HCT116 (cell line): ENCODE results near the gene PRIMA1. TPM values are rescaled to one million over a fixed set of nuclear protein-coding genes. Genes with fewer than 3 reads are reported as not detected.

Experiments
- ATAC-seq: fragments of 200-7000 bp; cut with Tn5 transposase; 2 replicates; pipeline ENCODE4 v1.9.1; 2020; ENCODE audit warnings: mild to moderate bottlenecking, moderate library complexity
- BruUV-seq: library from RNA; stranded (reverse); fragments of 400-500 nt; replicated peaks from 2 replicates; lab custom pipeline; 2021; lab: Mats Ljungman, UMichigan
- CTCF ChIA-PET: fragments of 300-600 bp; sonication (Branson Sonifier 250); formaldehyde crosslinking; loops from one replicate; lab custom pipeline; 2021; ENCODE audit warnings: antibody characterized with exemption; lab: Charles Lee
- POLR2A ChIA-PET: fragments of 300-600, 350-600 bp; sonication (Branson Sonifier 250); formaldehyde crosslinking; loops from one replicate; lab custom pipeline; 2021; ENCODE audit warnings: antibody characterized with exemption; lab: Charles Lee
- RAD21 ChIA-PET, 2 experiments: fragments of 300-600 bp; sonication (Branson Sonifier 250); formaldehyde crosslinking; loops; one replicate each; lab custom pipeline; 2023; ENCODE audit warnings: low total read pairs in 2 of 2; ENCODE audit not compliant: uncharacterized antibody in 2 of 2, unreplicated experiment in 2 of 2, low non-redundant PET in 1 of 2; lab: Charles Lee
- DNase-seq: peaks from one replicate; pipeline ENCODE4 v3.0.0-alpha.2; 2010; ENCODE audit warnings: low read depth, low spot score
- H2AFZ ChIP-seq: fragments of 200-600 bp; shearing (Covaris generic), sonication (generic); 2 replicates; pipeline ENCODE4 v1.6.1; 2017; ENCODE audit warnings: low read depth, mixed run types, mixed read lengths, antibody characterized with exemption, low read length; ENCODE audit not compliant: poor library complexity, severe bottlenecking
- H3K27ac ChIP-seq: 2 replicates; pipeline ENCODE4 v1.5.1; 2012; ENCODE audit warnings: low read depth, low read length
- H3K27me3 ChIP-seq: fragments of 200-600 bp; sonication (generic); 2 replicates; pipeline ENCODE4 v1.6.1; 2016; ENCODE audit warnings: mixed run types, low read length, mixed read lengths; ENCODE audit not compliant: insufficient read depth
- H3K36me3 ChIP-seq, 2 experiments: fragments of 200-500 bp in 1 of 2; fragments of 200-600 bp in 1 of 2; sonication (Bioruptor generic) in 1 of 2; sonication (generic) in 1 of 2; 2 replicates each; pipeline versions ENCODE4 v1.5.1 to v1.6.1; 2014 to 2016; ENCODE audit warnings: low read length in 2 of 2, inconsistent platforms in 1 of 2, mixed read lengths in 1 of 2, mixed run types in 1 of 2; ENCODE audit not compliant: insufficient read depth in 2 of 2, control insufficient read depth in 1 of 2
- H3K4me1 ChIP-seq, 2 experiments: fragments of 200-600 bp in 1 of 2; sonication (generic) in 1 of 2; 2 replicates each; pipeline versions ENCODE4 v1.5.1 to v1.6.1; 2012 to 2017; ENCODE audit warnings: low read length in 2 of 2, inconsistent platforms in 1 of 2, mild to moderate bottlenecking in 1 of 2, mixed read lengths in 1 of 2, mixed run types in 1 of 2, moderate library complexity in 1 of 2; ENCODE audit not compliant: insufficient read depth in 2 of 2, control insufficient read depth in 1 of 2
- H3K4me2 ChIP-seq: fragments of 200-600 bp; sonication (generic); 2 replicates; pipeline ENCODE4 v1.6.1; 2017; ENCODE audit warnings: mixed run types, low read length, mixed read lengths
- H3K4me3 ChIP-seq, 2 experiments: fragments of 200-600 bp in 1 of 2; sonication (generic) in 1 of 2; replicated peaks in 1 of 2; 2 replicates each; pipeline ENCODE4 v1.5.1; 2011 to 2016; ENCODE audit warnings: low read length in 2 of 2, control low read depth in 1 of 2, low read depth in 1 of 2, mild to moderate bottlenecking in 1 of 2, mixed read lengths in 1 of 2, mixed run types in 1 of 2
- H3K79me2 ChIP-seq: fragments of 200-600 bp; sonication (generic); 2 replicates; pipeline ENCODE4 v1.6.1; 2017; ENCODE audit warnings: mild to moderate bottlenecking, mixed run types, low read length, moderate library complexity, mixed read lengths; ENCODE audit not compliant: insufficient read depth
- H3K9ac ChIP-seq: fragments of 200-600 bp; sonication (generic); 2 replicates; pipeline ENCODE4 v1.6.1; 2016; ENCODE audit warnings: low read length, mixed read lengths
- H3K9me2 ChIP-seq: fragments of 200-600 bp; sonication (generic), shearing (Covaris generic); 2 replicates; pipeline ENCODE4 v1.6.1; 2017; ENCODE audit warnings: mixed run types, mild to moderate bottlenecking, moderate library complexity; ENCODE audit not compliant: insufficient read depth
- H3K9me3 ChIP-seq, 2 experiments: fragments of 200-500 bp in 1 of 2; fragments of 200-600 bp in 1 of 2; sonication (Bioruptor generic) in 1 of 2; sonication (generic) in 1 of 2; 2 replicates each; pipeline ENCODE4 v1.6.1; 2014 to 2017; ENCODE audit warnings: low read length in 2 of 2, mixed read lengths in 2 of 2, inconsistent platforms in 1 of 2, low read depth in 1 of 2, mild to moderate bottlenecking in 1 of 2, mixed run types in 1 of 2, moderate library complexity in 1 of 2; ENCODE audit not compliant: control insufficient read depth in 1 of 2, insufficient read depth in 1 of 2
- H4K20me1 ChIP-seq: fragments of 200-600 bp; sonication (generic), shearing (Covaris generic); 2 replicates; pipeline ENCODE4 v1.6.1; 2017; ENCODE audit warnings: mixed run types, mild to moderate bottlenecking, moderate library complexity; ENCODE audit not compliant: insufficient read depth
- CBX3 ChIP-seq: IDR thresholded peaks from 2 replicates; pipeline ENCODE4 v1.6.1; 2012; ENCODE audit warnings: low read depth
- CEBPB ChIP-seq: IDR thresholded peaks from 2 replicates; pipeline ENCODE4 v1.6.1; 2012; ENCODE audit warnings: low read depth
- EGR1 ChIP-seq: IDR thresholded peaks from 2 replicates; pipeline ENCODE4 v1.6.1; 2012; ENCODE audit warnings: low read depth
- EZH2 ChIP-seq: fragments of 200-600 bp; sonication (generic); IDR thresholded peaks from 2 replicates; pipeline ENCODE4 v1.6.1; 2017; ENCODE audit warnings: antibody characterized with exemption, mixed run types
- EZH2phosphoT487 ChIP-seq: fragments of 200-600 bp; IDR thresholded peaks from 2 replicates; pipeline ENCODE4 v1.6.1; 2018; ENCODE audit warnings: antibody characterized with exemption, borderline replicate concordance
- FOSL1 ChIP-seq: IDR thresholded peaks from 2 replicates; pipeline ENCODE4 v1.6.1; 2012; ENCODE audit warnings: low read depth
- JUND ChIP-seq: IDR thresholded peaks from 2 replicates; pipeline ENCODE4 v1.6.1; 2012
- POLR2AphosphoS5 ChIP-seq: IDR thresholded peaks from 2 replicates; pipeline ENCODE4 v1.6.1; 2011; ENCODE audit warnings: mild to moderate bottlenecking, low read depth, low read length, moderate library complexity
- RAD21 ChIP-seq: IDR thresholded peaks from 2 replicates; pipeline ENCODE4 v1.6.1; 2012; ENCODE audit warnings: low read depth, mild to moderate bottlenecking
- SIN3A ChIP-seq: IDR thresholded peaks from 2 replicates; pipeline ENCODE4 v1.6.1; 2012; ENCODE audit warnings: low read depth
- SP1 ChIP-seq: IDR thresholded peaks from 2 replicates; pipeline ENCODE4 v1.6.1; 2012; ENCODE audit warnings: low read depth
- SRF ChIP-seq: IDR thresholded peaks from 2 replicates; pipeline ENCODE4 v1.6.1; 2012; ENCODE audit warnings: low read depth
- TCF7L2 ChIP-seq: IDR thresholded peaks from 2 replicates; pipeline ENCODE4 v1.7.0; 2011; ENCODE audit warnings: borderline replicate concordance, inconsistent platforms; ENCODE audit not compliant: insufficient read depth, insufficient read length; ENCODE audit errors: extremely low read depth
- YY1 ChIP-seq: IDR thresholded peaks from 2 replicates; pipeline ENCODE4 v1.6.1; 2011; ENCODE audit warnings: low read length, low read depth, moderate library complexity, mild to moderate bottlenecking; ENCODE audit not compliant: insufficient replicate concordance; ENCODE audit errors: extremely low read depth
- ZNF274 ChIP-seq: fragments of 200-500 bp; sonication (Bioruptor generic); IDR thresholded peaks from 2 replicates; pipeline ENCODE4 v1.6.1; 2014; ENCODE audit warnings: mild to moderate bottlenecking, low read depth, low read length, inconsistent platforms
- intact Hi-C: fragments of 100-400 bp; cut with micrococcal nuclease; formaldehyde crosslinking; loops from 2 replicates; pipeline ENCODE4 v1.10.0; 2022
- total RNA-seq: library from RNA; stranded (reverse); gene quantifications from one replicate; pipeline ENCODE4 v1.2.1, GENCODE V29; 2021; ENCODE audit not compliant: unreplicated experiment
- TF ChIP-seq, protein P1 (sequence below), 3 experiments: fragments of 200-600 bp in 1 of 3; sonication (generic) in 1 of 3; IDR thresholded peaks in 2 of 3; conservative IDR thresholded peaks in 1 of 3; 2 replicates each; pipeline ENCODE4 v1.5.1; 2012 to 2017; ENCODE audit warnings: low read depth in 2 of 3, low read length in 2 of 3, antibody characterized with exemption in 1 of 3, borderline replicate concordance in 1 of 3, control low read depth in 1 of 3, mild to moderate bottlenecking in 1 of 3, mixed read lengths in 1 of 3, mixed run types in 1 of 3, moderate library complexity in 1 of 3; ENCODE audit not compliant: insufficient read depth in 1 of 3
- TF ChIP-seq, protein P2 (sequence below): IDR thresholded peaks from 2 replicates; pipeline ENCODE4 v1.6.1; 2012; ENCODE audit warnings: low read depth
- TF ChIP-seq, protein P3 (sequence below): IDR thresholded peaks from 2 replicates; pipeline ENCODE4 v1.6.1; 2012
- TF ChIP-seq, protein P4 (sequence below): IDR thresholded peaks from 2 replicates; pipeline ENCODE4 v1.6.1; 2012

PRIMA1 gene
- total RNA-seq, 1 experiment from 2014 or later, result 1.5 TPM

DNA sequence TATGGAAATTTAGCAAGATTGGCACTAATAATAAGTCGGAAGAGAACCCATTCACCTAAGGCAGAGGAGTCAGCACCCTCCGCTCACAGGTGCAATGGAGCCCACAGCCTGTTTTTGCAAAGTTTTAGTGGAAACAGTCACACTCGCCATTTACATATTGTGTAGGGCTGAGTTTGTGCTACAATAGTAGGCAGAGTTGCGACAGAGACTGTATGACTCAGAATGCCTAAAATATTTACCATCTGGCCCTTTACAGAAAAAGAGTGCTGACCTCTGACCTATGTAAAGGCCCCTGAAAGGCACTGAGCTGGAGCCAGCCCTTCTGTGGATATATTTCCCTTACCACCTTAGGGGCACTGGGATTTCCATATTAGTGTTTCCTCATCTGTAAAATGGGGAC is 79.0 kb downstream of the PRIMA1 start:
- Histone ChIP-seq H3K9me2 (no peaks in the 10 kb centered on the region), H3K9ac (no peak overlapping the region), H3K36me3 (no peaks in the 10 kb centered on the region), H3K9me3 (no peaks in the 10 kb centered on the region), H3K27ac (no peak overlapping the region), H2AFZ (no peak overlapping the region), H3K4me1 (peaks cover 0 to 4% of the 10 kb centered on the region in 2 experiments; a peak in 1 of 4 replicates), H3K79me2 (no peaks in the 10 kb centered on the region), H4K20me1 (no peaks in the 10 kb centered on the region), H3K4me3 (no peak overlapping the region), H3K27me3 (no peaks in the 10 kb centered on the region), H3K4me2 (no peak overlapping the region)
- DNase-seq (no peak), ATAC-seq (no peak)
- POLR2A ChIA-PET, result no interaction called here
- CTCF ChIA-PET, result no interaction called here
- no TSS peak for BruUV-seq
- TF ChIP-seq POLR2AphosphoS5, result no peak
- TF ChIP-seq, protein P1, sequence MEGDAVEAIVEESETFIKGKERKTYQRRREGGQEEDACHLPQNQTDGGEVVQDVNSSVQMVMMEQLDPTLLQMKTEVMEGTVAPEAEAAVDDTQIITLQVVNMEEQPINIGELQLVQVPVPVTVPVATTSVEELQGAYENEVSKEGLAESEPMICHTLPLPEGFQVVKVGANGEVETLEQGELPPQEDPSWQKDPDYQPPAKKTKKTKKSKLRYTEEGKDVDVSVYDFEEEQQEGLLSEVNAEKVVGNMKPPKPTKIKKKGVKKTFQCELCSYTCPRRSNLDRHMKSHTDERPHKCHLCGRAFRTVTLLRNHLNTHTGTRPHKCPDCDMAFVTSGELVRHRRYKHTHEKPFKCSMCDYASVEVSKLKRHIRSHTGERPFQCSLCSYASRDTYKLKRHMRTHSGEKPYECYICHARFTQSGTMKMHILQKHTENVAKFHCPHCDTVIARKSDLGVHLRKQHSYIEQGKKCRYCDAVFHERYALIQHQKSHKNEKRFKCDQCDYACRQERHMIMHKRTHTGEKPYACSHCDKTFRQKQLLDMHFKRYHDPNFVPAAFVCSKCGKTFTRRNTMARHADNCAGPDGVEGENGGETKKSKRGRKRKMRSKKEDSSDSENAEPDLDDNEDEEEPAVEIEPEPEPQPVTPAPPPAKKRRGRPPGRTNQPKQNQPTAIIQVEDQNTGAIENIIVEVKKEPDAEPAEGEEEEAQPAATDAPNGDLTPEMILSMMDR (IDR thresholded peaks at IDR 0.05 in 2 of 3, conservative IDR thresholded peaks at IDR 0.05 in 1 of 3; ENCODE audit: borderline replicate concordance in 1 of 3, insufficient read depth in 1 of 3, low read depth in 2 of 3, low read length in 2 of 3), result no peak
- no peak for TF ChIP-seq CEBPB
- no peak for TF ChIP-seq EZH2
- TF ChIP-seq, protein P2, sequence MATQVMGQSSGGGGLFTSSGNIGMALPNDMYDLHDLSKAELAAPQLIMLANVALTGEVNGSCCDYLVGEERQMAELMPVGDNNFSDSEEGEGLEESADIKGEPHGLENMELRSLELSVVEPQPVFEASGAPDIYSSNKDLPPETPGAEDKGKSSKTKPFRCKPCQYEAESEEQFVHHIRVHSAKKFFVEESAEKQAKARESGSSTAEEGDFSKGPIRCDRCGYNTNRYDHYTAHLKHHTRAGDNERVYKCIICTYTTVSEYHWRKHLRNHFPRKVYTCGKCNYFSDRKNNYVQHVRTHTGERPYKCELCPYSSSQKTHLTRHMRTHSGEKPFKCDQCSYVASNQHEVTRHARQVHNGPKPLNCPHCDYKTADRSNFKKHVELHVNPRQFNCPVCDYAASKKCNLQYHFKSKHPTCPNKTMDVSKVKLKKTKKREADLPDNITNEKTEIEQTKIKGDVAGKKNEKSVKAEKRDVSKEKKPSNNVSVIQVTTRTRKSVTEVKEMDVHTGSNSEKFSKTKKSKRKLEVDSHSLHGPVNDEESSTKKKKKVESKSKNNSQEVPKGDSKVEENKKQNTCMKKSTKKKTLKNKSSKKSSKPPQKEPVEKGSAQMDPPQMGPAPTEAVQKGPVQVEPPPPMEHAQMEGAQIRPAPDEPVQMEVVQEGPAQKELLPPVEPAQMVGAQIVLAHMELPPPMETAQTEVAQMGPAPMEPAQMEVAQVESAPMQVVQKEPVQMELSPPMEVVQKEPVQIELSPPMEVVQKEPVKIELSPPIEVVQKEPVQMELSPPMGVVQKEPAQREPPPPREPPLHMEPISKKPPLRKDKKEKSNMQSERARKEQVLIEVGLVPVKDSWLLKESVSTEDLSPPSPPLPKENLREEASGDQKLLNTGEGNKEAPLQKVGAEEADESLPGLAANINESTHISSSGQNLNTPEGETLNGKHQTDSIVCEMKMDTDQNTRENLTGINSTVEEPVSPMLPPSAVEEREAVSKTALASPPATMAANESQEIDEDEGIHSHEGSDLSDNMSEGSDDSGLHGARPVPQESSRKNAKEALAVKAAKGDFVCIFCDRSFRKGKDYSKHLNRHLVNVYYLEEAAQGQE, result no peak
- no peak for TF ChIP-seq JUND
- TF ChIP-seq SIN3A, result no peak
- no peak for TF ChIP-seq EZH2phosphoT487
- TF ChIP-seq SP1, result no peak
- TF ChIP-seq SRF, result no peak
- no peak for TF ChIP-seq YY1
- no peak for TF ChIP-seq EGR1
- no peak for TF ChIP-seq FOSL1
- TF ChIP-seq CBX3, result no peak
- TF ChIP-seq, protein P3, sequence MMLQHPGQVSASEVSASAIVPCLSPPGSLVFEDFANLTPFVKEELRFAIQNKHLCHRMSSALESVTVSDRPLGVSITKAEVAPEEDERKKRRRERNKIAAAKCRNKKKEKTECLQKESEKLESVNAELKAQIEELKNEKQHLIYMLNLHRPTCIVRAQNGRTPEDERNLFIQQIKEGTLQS, result no peak
- no peak for TF ChIP-seq RAD21
- no peak for TF ChIP-seq TCF7L2
- TF ChIP-seq, protein P4, sequence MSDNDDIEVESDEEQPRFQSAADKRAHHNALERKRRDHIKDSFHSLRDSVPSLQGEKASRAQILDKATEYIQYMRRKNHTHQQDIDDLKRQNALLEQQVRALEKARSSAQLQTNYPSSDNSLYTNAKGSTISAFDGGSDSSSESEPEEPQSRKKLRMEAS, result no peak
- no peak for TF ChIP-seq ZNF274
- intact Hi-C loops, result no loop called here
- RAD21 ChIA-PET, result no interaction called here
